NCI-H2196 (cell line): ENCODE results near the gene UHRF1.
A peak's percentile ranks its signal among the peaks of the same experiment; 100 is the strongest.
"Not testable (repeated sequence)": the region's sequence is repeated elsewhere in the genome, so short reads cannot be mapped to it uniquely, and the experiment has no call there.

ENCODE experiments used
- DNase-seq: peaks from one replicate; lab custom pipeline; 2025; ENCODE audit not compliant: unreplicated experiment; lab: John Stamatoyannopoulos, UW

Gene UHRF1

DNA sequence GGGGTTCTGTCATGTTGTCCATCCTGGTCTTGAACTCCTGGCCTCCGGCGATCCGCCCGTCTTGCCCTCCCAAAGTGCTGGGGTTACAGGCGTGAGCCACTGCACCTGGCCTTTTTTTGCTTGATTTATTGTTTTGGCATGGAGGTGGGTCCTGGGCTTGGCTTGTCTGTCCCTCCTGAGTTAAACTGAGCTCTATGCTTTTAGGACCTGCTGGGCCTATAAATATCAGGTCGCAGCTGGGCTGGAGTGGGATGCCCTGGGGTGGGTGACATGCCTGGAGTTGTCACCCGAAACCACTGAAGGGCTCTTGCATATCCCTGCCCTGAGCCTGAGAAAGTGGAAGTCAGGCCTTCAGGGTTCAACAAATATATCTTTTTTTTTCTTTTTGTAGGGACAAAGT lies 12.2 kb upstream of the UHRF1 start:
- no peak for DNase-seq

- not testable (repeated sequence) for DNase-seq
Observed at GRCh38 chr19:4900879-4901278, 8.4 kb upstream of the UHRF1 start.

GRCh38 chr19:4902796-4903195 lies 6.5 kb upstream of the UHRF1 start, which contains the start of gene ARRDC5:
ARRDC5 (minus strand) TSS chr19:4902896; CDS start chr19:4902825, 71 bp downstream.
- DNase-seq, result no peak

- DNase-seq, result no peak
Observed at GRCh38 chr19:4904481-4904880, 4.8 kb upstream of the UHRF1 start.

DNA sequence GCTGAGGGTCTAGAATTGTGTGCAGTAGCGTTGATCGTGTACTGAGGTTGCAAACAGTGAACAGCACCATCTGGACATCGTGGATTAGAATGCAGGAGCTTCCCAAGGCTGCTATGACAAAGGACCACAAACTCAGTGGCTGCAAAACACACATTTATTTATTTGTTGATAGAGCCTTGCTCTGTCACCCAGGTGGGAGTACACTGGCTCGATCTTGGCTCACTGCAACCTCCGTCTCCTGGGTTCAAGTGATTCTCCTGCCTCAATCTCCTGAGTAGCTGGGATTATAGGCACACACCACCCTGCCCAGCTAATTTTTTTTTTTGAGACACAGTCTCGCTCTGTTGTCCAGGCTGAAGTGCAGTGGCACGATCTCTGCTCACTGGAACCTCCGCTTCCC lies 2.3 kb upstream of the UHRF1 start:
- DNase-seq, result no peak

DNA sequence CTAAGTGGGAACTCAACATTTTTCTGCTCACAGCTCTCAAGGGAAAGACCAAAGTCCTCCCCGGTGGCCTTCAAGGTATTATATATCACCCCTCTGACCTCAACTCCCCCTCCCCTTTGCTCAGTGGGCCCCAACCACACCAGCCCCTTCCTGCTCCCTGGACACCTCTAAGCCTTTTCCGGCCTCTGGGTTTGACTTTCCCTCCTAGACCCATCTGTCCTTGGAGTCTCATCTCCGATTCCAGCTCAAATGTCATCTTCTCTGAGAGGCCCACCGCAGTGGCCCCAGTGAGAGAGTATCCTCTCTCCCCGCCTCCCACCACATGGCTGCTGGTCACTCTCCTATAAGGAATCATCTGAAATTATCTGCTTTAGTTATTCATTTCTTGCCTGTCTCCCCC lies 941 bp upstream of the UHRF1 start:
- no peak for DNase-seq

- no peak for DNase-seq
Observed at GRCh38 chr19:4908781-4909155, 533 bp upstream of the UHRF1 start.

DNA sequence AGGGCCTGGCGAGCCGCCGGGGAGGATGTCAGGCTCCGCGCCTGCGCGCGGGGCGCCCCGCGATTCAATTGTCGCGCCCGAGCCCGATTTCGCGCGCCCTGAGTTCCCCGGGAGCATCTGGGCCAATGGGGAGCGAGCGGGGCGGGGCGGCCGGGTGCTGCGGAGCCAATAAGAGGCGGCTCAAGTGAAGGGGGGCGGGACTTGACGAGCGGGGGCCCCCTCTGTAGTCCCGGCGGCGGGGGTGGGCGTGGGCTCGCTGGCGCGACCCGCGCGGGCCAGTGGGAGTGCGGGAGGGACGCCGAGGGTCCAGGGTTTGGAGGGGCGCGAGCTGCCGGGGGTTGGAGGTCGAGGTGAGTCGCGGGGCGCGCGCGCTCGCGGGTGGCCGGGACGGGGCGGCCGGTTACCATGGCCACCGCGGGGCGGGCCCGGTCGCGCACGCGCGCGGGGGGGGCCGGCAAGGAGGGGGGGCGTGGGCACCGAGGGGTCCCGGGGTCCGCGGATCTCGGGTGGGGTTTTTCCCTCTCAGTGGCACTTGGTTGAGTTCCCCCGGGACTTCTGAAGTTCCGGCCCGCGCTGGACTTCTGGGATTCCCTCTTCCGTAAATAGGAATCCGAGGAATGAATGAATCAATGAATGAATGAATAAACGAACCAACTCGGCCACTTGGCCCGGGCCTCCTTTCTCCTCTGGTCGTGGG lies 744 bp downstream of the UHRF1 start:
- DNase-seq, result peak; percentile 95

- no peak for DNase-seq
Observed at GRCh38 chr19:4910594-4911281, 1.4 kb downstream of the UHRF1 start.

DNA sequence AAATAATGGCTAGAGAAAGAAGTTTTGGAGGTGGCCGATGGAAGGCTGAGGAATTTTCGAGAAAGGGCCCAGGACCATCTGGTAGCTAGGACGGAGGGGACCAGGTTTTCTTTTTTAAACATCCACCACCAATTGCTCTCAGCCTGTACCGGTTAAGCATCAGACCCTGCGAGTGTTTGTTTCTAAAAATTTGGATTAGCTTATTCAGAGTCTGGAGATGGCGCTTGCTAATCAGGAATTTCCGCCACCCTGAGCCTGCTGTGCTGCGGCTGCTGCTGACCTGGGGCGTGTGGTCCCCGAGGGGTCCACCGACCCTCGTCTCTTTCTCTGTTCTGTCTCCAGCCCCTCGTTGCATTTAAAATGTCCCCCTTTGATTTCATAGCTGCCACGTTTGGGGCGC lies 2.0 kb downstream of the UHRF1 start:
- DNase-seq, result no peak

DNA sequence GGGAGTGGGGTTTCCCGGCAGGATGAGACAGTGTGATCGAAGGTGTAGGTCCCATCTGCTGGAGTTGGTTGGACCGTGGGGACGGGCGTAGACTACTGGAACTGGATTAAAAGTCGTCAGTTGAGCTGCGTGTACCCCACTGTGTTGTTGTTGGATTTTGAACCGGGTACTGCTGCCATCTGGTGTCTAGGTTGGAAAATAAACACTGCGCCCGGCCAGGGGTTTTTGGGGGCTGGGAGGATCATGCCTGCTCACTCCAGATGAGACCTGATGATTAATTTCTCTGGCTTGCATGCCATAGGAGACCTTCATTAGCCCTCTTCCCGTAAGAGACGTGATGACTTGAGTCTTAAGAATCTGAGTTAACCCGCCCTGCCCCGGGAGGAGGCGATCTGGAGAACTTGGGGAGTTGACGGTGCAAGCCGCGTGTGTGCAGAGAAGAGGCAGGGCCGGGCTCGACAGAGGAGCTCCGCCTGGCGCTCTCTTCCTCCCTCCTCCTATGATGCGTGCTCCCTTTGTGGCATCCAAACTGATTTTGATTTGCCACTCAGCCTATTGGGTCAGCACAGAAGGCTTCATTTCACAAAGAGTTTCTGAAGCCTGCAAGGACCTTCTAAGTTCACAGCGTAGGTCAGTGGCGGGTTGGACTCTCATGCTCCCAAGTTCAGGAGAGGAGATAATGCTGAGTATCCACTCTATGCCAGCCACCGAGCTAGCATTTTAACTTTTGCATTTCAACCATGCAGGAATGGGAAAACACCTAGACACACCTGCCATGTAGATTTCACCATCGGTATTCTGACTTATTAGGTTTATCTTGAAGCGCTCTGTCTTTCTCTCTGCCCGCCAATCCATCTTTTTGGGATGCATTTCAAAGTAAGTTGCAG lies 2.7 kb downstream of the UHRF1 start:
- peak; percentile 48 for DNase-seq

GRCh38 chr19:4913996-4914735 lies 4.9 kb downstream of the UHRF1 start:
- no peak for DNase-seq

GRCh38 chr19:4914736-4915501 lies 5.6 kb downstream of the UHRF1 start:
- peak; percentile 18 for DNase-seq

DNA sequence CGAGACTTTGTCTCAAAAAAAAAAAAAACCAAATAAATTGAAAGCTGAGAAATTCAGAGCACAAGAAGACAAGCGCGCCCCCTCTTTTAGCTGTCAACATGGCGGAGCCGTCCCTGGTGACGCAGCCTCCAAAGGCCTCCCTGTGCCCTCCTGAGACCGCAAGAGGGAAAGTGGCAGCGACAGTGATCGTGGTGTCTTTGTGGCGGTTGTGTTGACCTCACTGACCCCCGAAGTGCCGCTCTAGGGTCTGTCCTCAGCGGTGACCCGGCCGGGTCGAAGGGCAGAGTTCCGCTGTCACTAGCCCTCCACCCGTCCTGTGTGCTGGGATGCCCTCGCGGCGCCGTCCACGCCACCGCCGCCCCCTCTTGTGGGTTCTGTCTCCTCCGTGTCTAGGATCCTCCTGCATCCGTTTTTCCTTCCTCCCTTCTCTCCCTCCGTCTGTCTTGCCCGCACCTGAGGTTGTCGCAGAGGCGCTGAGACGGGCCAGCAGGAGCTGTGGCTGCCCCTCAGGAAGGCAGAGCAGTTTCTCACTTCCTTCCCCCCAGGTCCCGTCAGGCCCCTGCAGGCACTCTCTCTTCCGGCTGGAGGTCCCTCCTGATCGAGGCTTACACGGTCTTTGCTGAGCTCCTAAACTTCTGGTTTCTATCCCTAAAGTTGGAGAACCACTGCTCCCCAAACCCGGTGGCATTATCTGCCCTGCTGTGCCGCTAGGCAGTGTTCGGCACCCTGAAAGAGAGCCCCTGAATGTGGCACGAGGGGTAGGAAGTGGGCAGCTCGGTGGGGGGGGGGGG lies 7.2 kb downstream of the UHRF1 start:
- DNase-seq, result no peak

- DNase-seq, result no peak
Observed at GRCh38 chr19:4922530-4923275, 13.4 kb downstream of the UHRF1 start.

- DNase-seq, result no peak
Observed at GRCh38 chr19:4923276-4923747, 14.0 kb downstream of the UHRF1 start.

GRCh38 chr19:4929186-4929585 lies 19.9 kb downstream of the UHRF1 start:
- no peak for DNase-seq

DNA sequence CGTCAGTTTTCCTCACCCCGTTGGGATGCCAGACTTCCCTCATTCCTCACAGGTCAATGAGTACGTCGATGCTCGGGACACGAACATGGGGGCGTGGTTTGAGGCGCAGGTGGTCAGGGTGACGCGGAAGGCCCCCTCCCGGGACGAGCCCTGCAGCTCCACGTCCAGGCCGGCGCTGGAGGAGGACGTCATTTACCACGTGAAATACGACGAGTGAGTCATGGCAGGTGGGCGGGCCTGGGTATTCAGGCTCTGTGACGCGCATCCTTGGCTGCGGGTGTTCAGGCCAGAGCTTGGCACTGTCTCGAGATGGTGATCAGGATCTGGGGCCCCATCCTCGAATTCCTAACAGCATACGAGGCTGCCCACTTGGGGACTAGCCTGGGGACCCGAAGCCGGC lies 21.4 kb downstream of the UHRF1 start:
- no peak for DNase-seq

- no peak for DNase-seq
Observed at GRCh38 chr19:4932711-4933110, 23.4 kb downstream of the UHRF1 start.
